Keratinocyte (primary cell): ENCODE measurements around the gene MGLL. TPM values are rescaled to one million over a fixed set of nuclear protein-coding genes. Genes with fewer than 3 reads are reported as not detected.

Source experiments
- DNase-seq: peaks from one replicate; pipeline ENCODE4 v3.0.0-alpha.2; 2011; ENCODE audit warnings: low read depth, missing footprints, low spot score
- FAIRE-seq: peaks from 2 replicates; lab custom pipeline; 2011; peaks lifted over from hg19 to GRCh38; lab: Jason Lieb, UNC
- H2AFZ ChIP-seq: 2 replicates; pipeline ENCODE4 v1.6.0; 2012; ENCODE audit warnings: low read length, control low read depth, inconsistent platforms; ENCODE audit not compliant: control insufficient read depth
- H3K27ac ChIP-seq: 2 replicates; pipeline ENCODE4 v1.5.1; 2011; ENCODE audit warnings: low read length; ENCODE audit not compliant: control insufficient read depth, insufficient read depth
- H3K27me3 ChIP-seq: 3 replicates; pipeline ENCODE4 v1.6.0; 2011; ENCODE audit warnings: low read length; ENCODE audit not compliant: control insufficient read depth, insufficient read depth; ENCODE audit errors: extremely low read depth
- H3K36me3 ChIP-seq, 2 experiments: 2 replicates in 1 of 2; 3 replicates in 1 of 2; pipeline ENCODE4 v1.5.1; 2011; ENCODE audit warnings: low read length in 2 of 2, mild to moderate bottlenecking in 1 of 2; ENCODE audit not compliant: control insufficient read depth in 2 of 2, insufficient read depth in 2 of 2; ENCODE audit errors: extremely low read depth in 1 of 2
- H3K4me1 ChIP-seq: 3 replicates; pipeline ENCODE4 v1.5.1; 2011; ENCODE audit warnings: low read length; ENCODE audit not compliant: control insufficient read depth, insufficient read depth; ENCODE audit errors: extremely low read depth
- H3K4me2 ChIP-seq: 3 replicates; pipeline ENCODE4 v1.6.0; 2011; ENCODE audit warnings: low read depth, low read length; ENCODE audit not compliant: control insufficient read depth, insufficient read depth; ENCODE audit errors: extremely low read depth
- H3K4me3 ChIP-seq, 3 experiments: fragments of 200-600 bp in 1 of 3; sonication (generic) in 1 of 3; 2 replicates in 2 of 3; 3 replicates in 1 of 3; pipeline ENCODE4 v1.5.1; 2011 to 2016; ENCODE audit warnings: low read length in 3 of 3, mild to moderate bottlenecking in 3 of 3, control low read depth in 2 of 3, inconsistent platforms in 1 of 3, low read depth in 1 of 3, mixed read lengths in 1 of 3, mixed run types in 1 of 3, moderate library complexity in 1 of 3; ENCODE audit not compliant: control insufficient read depth in 2 of 3, insufficient read depth in 2 of 3; ENCODE audit errors: extremely low read depth in 1 of 3
- H3K79me2 ChIP-seq: 2 replicates; pipeline ENCODE4 v1.6.0; 2012; ENCODE audit warnings: low read length; ENCODE audit not compliant: control insufficient read depth, insufficient read depth
- H3K9ac ChIP-seq: 3 replicates; pipeline ENCODE4 v1.6.0; 2011; ENCODE audit warnings: low read length; ENCODE audit not compliant: control insufficient read depth, insufficient read depth; ENCODE audit errors: extremely low read depth
- H3K9me1 ChIP-seq: 3 replicates; pipeline ENCODE4 v1.6.0; 2011; ENCODE audit warnings: low read length; ENCODE audit not compliant: control insufficient read depth, insufficient read depth; ENCODE audit errors: extremely low read depth
- H3K9me3 ChIP-seq: 2 replicates; pipeline ENCODE4 v1.5.1; 2012; ENCODE audit warnings: low read depth, low read length; ENCODE audit not compliant: control insufficient read depth
- H4K20me1 ChIP-seq: 3 replicates; pipeline ENCODE4 v1.6.0; 2011; ENCODE audit warnings: low read length; ENCODE audit not compliant: control insufficient read depth, insufficient read depth; ENCODE audit errors: extremely low read depth
- CTCF ChIP-seq, 3 experiments: IDR thresholded peaks in 1 of 3; conservative IDR thresholded peaks in 1 of 3; optimal IDR thresholded peaks in 1 of 3; 2 replicates in 2 of 3; 3 replicates in 1 of 3; pipeline versions ENCODE3 to v1.5.1; 2011; ENCODE audit warnings: low read length in 3 of 3, mild to moderate bottlenecking in 3 of 3, moderate library complexity in 2 of 3, control low read depth in 1 of 3, inconsistent platforms in 1 of 3; ENCODE audit not compliant: insufficient read depth in 2 of 3; ENCODE audit errors: extremely low read depth in 1 of 3
- EZH2 ChIP-seq: IDR thresholded peaks from one replicate; pipeline ENCODE4 v1.6.1; 2012; ENCODE audit warnings: inconsistent platforms, mild to moderate bottlenecking, low read length, moderate library complexity
- dilution Hi-C: fragments of 300-500 bp; cut with MboI; formaldehyde crosslinking; loops from one replicate; pipeline ENCODE4 v1.7.0; 2020; ENCODE audit warnings: low sequenced_read_pairs; ENCODE audit not compliant: extremely low pct_ligation_motif_present
- polyA plus RNA-seq, 5 experiments: library from polyadenylated mRNA; depleted of rRNA in 3 of 5; stranded (reverse) in 3 of 5; stranded (forward) in 1 of 5; unstranded in 1 of 5; fragments of >200 nt; gene quantifications; 1 replicate in 1 of 5; 2 replicates in 3 of 5; 3 replicates in 1 of 5; pipeline versions ENCODE4 v1.2.1 to v1.2.3, GENCODE V29; 2011 to 2012; ENCODE audit warnings: missing spikeins in 2 of 5, low read depth in 1 of 5, low replicate concordance in 1 of 5

Gene MGLL
- polyA plus RNA-seq, 1 donor (not counting 4 experiments of a cell fraction or from before 2014, with no cell fraction given), result 17.8 TPM

DNA sequence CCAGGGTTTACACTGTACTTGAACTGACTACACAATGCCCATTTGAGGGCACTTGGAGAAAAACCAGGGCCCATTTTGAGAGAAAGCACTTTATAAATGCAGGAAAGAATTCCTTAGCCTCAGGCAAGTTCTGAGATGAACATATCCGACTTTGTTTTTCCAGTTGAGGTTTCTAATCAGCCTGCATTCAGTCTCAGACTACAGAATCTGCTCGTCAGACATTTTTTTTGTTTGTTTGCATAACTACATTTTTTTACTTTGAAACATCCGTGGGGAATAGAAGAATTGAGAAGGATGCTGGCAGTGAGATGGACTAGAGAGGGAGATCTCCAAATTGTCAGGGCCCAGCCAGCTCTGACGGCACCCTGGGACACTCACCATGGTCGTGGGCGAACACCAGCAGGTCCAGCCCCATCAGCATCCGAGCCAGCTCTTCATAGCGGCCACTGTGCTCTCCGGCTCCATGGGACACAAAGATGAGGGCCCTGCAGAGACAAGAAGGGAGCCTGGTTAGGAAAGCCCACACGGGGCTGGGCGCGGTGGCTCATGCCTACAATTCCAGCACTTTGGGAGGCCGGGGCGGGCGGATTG lies 40.8 kb downstream of the MGLL start:
- H3K9me1 ChIP-seq, result no peaks in the 10 kb centered on the region
- peaks cover 12% of the 10 kb centered on the region for H3K4me1 ChIP-seq
- no peak overlapping the region for H2AFZ ChIP-seq
- no peak for FAIRE-seq
- H3K9ac ChIP-seq, result no peak overlapping the region
- dilution Hi-C loops, result no loop called here
- H3K9me3 ChIP-seq, result peaks cover 7% of the 10 kb centered on the region
- peaks cover 3 to 6% of the 10 kb centered on the region in 2 experiments for H3K36me3 ChIP-seq
- H3K27me3 ChIP-seq, result no peaks in the 10 kb centered on the region
- DNase-seq, result no peak
- H3K4me2 ChIP-seq, result no peak overlapping the region
- no peak overlapping the region for H3K27ac ChIP-seq
- no peak for TF ChIP-seq EZH2
- TF ChIP-seq CTCF (optimal IDR thresholded peaks at IDR 0.05 in 1 of 3, IDR thresholded peaks at IDR 0.05 in 1 of 3, conservative IDR thresholded peaks at IDR 0.05 in 1 of 3; ENCODE audit: extremely low read depth in 1 of 3, insufficient read depth in 2 of 3, low read length in 3 of 3), result no peak
- no peak overlapping the region for H3K4me3 ChIP-seq
- H4K20me1 ChIP-seq, result no peaks in the 10 kb centered on the region
- peaks cover under 1% of the 10 kb centered on the region for H3K79me2 ChIP-seq

GRCh38 chr3:127780536-127781400 lies 41.5 kb downstream of the MGLL start:
- no peak overlapping the region for H3K27ac ChIP-seq
- no peak overlapping the region for H2AFZ ChIP-seq
- peaks cover 12% of the 10 kb centered on the region for H3K4me1 ChIP-seq
- H4K20me1 ChIP-seq, result no peaks in the 10 kb centered on the region
- H3K36me3 ChIP-seq, result peaks cover 2 to 6% of the 10 kb centered on the region in 2 experiments
- no peak overlapping the region for H3K4me2 ChIP-seq
- no peaks in the 10 kb centered on the region for H3K27me3 ChIP-seq
- no peak for DNase-seq
- no peak overlapping the region for H3K4me3 ChIP-seq
- no peak overlapping the region for H3K9ac ChIP-seq
- H3K79me2 ChIP-seq, result peaks cover 3% of the 10 kb centered on the region
- no peaks in the 10 kb centered on the region for H3K9me1 ChIP-seq
- TF ChIP-seq EZH2, result no peak
- FAIRE-seq, result no peak
- H3K9me3 ChIP-seq, result peaks cover 10% of the 10 kb centered on the region
- dilution Hi-C loops, result no loop called here
